ENCODE data around the gene SCN4A.

SCN4A gene

DNA sequence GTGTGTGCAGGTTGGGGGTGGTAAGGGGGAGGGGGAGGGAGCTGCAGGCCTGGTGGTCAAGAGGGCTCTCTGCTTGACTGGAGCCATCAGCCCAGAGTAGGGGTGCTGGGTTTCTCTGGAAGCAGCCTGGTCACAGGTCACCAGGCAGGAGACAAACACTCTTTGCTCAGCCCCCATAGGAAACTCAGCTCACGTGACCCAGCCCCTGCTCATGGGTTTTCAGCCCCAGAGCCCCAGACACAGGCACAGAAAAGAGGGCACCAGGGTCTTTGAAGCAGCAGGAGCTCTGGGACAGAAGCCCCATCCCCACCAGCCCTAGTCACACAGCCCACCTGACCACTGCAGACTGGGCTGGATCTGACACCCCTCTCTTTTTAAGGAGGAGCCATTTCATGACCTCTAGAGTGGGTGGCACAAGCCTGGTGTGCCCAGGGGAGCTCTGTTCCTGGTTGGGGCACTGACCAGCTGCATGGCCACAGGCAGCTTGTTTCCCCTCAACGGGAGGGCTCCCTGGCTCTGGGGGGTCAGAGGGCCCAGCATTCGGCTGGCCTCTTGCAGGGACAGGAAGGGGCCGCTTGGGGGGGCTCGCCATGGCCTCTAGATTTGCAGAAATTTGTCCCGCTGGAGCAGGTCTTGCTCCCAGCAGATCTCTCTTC is 26.8 kb downstream of the SCN4A start:
- no peak for FAIRE-seq
- DNase-seq (ENCODE audit: insufficient read length): peak; percentile 57

DNA sequence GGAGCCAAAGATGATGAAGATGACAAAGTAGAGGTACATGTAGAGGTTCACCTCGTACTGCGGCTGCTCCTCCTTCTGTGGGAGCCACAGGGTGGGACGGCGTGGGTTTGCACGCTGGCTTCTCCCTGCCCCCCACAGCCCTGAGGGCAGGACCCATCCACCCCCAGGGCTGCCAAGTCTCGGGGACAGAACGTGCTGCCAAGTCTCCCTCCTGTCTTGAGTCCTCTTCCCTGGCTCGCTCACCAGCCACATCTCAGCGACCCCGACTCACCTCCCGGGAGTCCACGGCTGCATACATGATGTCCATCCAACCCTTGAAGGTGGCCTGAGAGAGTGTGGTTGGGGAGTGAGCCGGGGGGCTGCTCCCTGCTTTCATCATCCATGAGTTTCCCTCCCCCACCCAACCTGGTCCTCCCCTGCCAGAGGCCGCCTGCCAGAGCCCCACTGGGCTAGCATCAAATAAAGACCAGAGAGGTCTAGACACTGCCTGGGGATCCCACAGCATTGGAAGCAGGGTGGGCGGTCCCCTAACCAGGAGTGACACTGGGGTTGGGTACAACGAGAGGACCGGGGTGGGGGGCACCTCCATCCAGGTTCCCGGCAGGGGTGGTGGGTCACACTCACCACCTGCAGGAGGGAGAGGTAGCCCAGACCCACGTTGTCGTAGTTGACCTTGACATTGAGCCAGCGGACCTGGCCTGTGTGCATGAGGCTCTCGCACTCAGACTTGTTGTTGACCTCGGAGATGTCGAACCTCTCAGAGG is 27.8 kb downstream of the SCN4A start:
- FAIRE-seq: no peak
- no peak for DNase-seq (ENCODE audit: insufficient read length)
- TF ChIP-seq TAF1 (IDR thresholded peaks at IDR 0.05; ENCODE audit: borderline replicate concordance, low read depth, low read length) (no peak), POLR2AphosphoS5 (IDR thresholded peaks at IDR 0.05; ENCODE audit: low read depth, low read length) (no peak), POLR2A (IDR thresholded peaks at IDR 0.05; ENCODE audit: low read depth, low read length) (no peak)

More for the DNA sequence above, 26.8 kb downstream of the SCN4A start:
- TF ChIP-seq POLR2A (IDR thresholded peaks at IDR 0.05; ENCODE audit: low read depth, low read length) (no peak), POLR2AphosphoS5 (IDR thresholded peaks at IDR 0.05; ENCODE audit: low read depth, low read length) (no peak), TAF1 (IDR thresholded peaks at IDR 0.05; ENCODE audit: borderline replicate concordance, low read depth, low read length) (no peak)

DNA sequence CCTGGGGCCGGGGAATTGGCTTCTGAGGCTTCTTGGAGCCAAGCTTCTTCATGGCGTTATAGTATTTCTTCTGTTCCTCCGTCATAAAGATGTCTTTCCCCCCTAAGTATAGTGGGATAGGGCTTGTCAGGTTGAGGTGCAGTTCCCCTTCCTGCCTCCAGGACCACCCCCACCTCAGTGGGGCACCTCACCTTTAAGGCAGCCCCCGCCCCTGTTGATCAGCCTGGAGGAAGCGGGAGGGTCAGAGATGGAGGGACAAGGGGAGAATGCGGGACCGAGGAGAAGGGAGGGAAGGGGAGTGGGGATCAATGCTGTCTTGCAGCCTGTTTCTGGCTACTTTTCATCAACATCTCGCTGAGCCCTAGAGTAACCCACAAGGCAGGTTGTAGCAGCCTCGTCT is 29.0 kb downstream of the SCN4A start:
- FAIRE-seq (no peak), DNase-seq (ENCODE audit: insufficient read length) (no peak)
- TF ChIP-seq TAF1 (IDR thresholded peaks at IDR 0.05; ENCODE audit: borderline replicate concordance, low read depth, low read length) (no peak), POLR2AphosphoS5 (IDR thresholded peaks at IDR 0.05; ENCODE audit: low read depth, low read length) (no peak), POLR2A (IDR thresholded peaks at IDR 0.05; ENCODE audit: low read depth, low read length) (no peak)

DNA sequence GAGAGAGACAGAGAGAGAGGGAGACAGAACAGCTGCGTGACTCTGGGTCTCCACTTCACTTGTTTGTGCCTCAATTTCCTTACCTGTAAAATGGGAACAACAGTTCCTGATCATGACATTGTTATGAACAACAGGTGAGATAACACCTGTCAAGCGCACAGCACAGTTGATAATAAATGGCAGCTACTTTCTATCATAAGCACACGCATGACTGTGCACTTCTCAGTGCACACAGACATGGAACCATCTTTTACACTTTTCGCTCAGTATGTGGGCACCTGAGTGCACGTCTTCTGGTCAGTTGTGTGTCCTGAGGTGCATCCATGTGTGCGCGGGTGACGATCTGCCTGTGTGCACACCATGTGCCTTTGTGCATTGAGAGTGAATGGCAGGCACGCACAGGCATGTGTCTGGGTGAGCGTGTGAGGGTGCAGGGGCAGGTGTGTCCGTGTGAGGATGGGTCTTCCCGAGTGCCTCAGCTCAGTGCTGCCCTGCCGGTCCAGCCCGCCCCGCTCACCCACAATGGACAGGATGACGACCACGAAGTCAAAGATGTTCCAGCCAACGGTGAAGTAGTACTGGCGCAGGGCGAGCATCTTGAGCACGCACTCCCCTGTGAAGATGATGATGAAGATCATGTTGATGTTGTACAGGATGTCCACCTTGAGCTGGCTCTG is 30.3 kb downstream of the SCN4A start:
- FAIRE-seq: no peak
- no peak for TF ChIP-seq TAF1 (IDR thresholded peaks at IDR 0.05; ENCODE audit: borderline replicate concordance, low read depth, low read length)
- TF ChIP-seq POLR2AphosphoS5 (IDR thresholded peaks at IDR 0.05; ENCODE audit: low read depth, low read length): no peak
- TF ChIP-seq POLR2A (IDR thresholded peaks at IDR 0.05; ENCODE audit: low read depth, low read length): no peak

DNA sequence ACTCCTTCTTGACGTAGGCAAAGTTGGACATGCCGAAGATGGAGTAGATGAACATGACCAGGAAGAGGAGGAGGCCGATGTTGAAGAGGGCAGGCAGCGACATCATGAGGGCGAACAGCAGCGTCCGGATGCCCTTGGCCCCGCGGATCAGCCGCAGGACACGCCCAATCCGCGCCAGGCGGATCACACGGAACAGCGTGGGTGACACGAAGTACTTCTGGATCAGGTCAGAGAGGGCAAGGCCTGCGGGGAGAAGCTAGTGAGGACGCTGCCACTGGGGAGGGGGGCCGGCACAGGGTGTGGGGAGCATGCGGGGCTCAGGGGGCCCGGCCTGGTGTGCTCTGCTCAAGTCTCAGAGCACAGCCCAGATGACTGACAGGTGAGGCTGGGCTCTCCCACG is 31.0 kb downstream of the SCN4A start:
- TF ChIP-seq POLR2A (IDR thresholded peaks at IDR 0.05; ENCODE audit: low read depth, low read length) (no peak), TAF1 (IDR thresholded peaks at IDR 0.05; ENCODE audit: borderline replicate concordance, low read depth, low read length) (no peak), POLR2AphosphoS5 (IDR thresholded peaks at IDR 0.05; ENCODE audit: low read depth, low read length) (no peak)
- FAIRE-seq (no peak), DNase-seq (ENCODE audit: insufficient read length) (no peak)

More for the DNA sequence above, 30.3 kb downstream of the SCN4A start:
- DNase-seq (ENCODE audit: insufficient read length): no peak

DNA sequence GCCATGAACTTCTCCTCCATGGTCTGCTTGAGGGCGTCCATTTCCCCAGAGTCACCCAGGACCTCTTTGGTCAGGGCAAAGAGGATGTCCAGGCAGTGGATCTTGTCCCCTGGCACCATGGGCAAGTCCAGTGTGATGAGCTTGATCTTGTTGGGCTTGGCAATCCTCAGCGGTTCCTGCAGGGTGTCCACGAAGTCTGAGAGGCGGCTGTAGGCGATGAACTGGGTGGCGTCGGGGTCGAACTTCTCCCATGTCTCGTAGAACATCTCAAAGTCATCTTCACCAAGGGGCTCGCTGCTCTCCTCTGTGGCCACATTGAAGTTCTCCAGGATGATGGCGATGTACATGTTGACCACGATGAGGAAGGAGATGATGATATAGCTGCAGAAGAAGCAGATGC is 31.6 kb downstream of the SCN4A start:
- no peak for FAIRE-seq
- DNase-seq (ENCODE audit: insufficient read length): no peak
- TF ChIP-seq TAF1 (IDR thresholded peaks at IDR 0.05; ENCODE audit: borderline replicate concordance, low read depth, low read length): no peak
- TF ChIP-seq POLR2AphosphoS5 (IDR thresholded peaks at IDR 0.05; ENCODE audit: low read depth, low read length): no peak
- TF ChIP-seq POLR2A (IDR thresholded peaks at IDR 0.05; ENCODE audit: low read depth, low read length): no peak

DNA sequence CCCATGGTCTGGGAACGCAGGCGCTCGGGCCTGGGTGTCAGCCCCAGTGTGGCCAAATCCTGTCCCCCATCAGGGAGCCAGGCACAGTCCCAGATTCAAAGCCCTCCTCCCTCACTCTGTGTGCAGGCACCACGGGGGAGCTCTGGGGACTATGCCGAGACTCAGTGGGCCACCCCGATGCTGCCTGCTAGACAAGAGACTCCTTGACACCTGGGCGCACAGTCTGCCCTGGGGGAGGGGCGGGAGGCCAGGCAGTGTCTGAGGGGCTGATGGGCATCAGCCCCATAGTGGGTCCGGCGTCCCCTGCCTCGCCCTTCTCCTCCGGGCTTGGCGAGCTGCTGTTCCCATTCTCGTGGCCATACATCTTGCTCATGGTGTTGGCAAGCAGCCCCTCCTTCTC is 32.1 kb downstream of the SCN4A start:
- TF ChIP-seq POLR2AphosphoS5 (IDR thresholded peaks at IDR 0.05; ENCODE audit: low read depth, low read length) (no peak), POLR2A (IDR thresholded peaks at IDR 0.05; ENCODE audit: low read depth, low read length) (no peak), TAF1 (IDR thresholded peaks at IDR 0.05; ENCODE audit: borderline replicate concordance, low read depth, low read length) (no peak)
- DNase-seq (ENCODE audit: insufficient read length) (no peak), FAIRE-seq (no peak)

DNA sequence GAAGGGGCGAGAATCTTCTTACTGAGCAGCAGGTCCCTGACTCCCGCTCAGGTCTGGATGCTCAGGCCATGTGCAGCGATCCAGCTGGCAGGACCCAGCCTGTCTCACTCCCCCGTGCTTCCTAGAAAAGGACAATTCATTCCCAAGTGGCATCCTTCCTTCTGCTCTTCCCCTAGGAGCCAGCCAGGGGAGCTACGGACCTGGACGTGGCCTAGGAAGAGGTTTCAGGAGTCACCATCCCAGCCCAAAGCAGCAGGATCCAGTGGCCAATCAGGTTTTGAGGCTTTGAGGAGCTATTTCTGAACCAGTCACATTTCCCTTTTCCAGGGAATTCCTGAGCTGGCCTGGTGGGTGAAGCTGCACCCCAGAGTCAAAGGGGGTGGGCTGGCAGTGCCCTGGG is 32.8 kb downstream of the SCN4A start:
- DNase-seq (ENCODE audit: insufficient read length) (no peak), FAIRE-seq (no peak)
- TF ChIP-seq POLR2AphosphoS5 (IDR thresholded peaks at IDR 0.05; ENCODE audit: low read depth, low read length) (no peak), TAF1 (IDR thresholded peaks at IDR 0.05; ENCODE audit: borderline replicate concordance, low read depth, low read length) (no peak), POLR2A (IDR thresholded peaks at IDR 0.05; ENCODE audit: low read depth, low read length) (no peak)

DNA sequence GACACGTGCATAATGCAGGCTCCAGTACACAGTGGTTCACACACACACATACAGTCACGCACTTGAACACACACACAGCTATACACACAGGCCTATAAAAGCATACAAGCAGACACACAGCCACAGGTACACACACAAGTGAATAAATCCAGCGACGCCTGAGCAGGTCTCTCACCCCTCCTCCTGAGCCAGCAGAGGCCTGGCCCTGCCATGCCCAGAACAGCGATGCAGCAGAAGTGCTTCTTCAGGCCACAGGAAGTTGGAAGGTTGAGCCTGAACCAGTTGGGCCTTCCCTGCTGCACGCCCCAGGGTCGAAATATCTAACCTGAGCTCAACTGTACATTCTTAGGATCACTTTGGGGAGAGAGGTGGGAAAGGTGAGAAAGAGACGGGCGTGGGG is 33.3 kb downstream of the SCN4A start:
- TF ChIP-seq TAF1 (IDR thresholded peaks at IDR 0.05; ENCODE audit: borderline replicate concordance, low read depth, low read length): no peak
- no peak for TF ChIP-seq POLR2A (IDR thresholded peaks at IDR 0.05; ENCODE audit: low read depth, low read length)
- DNase-seq (ENCODE audit: insufficient read length) (no peak), FAIRE-seq (no peak)

DNA sequence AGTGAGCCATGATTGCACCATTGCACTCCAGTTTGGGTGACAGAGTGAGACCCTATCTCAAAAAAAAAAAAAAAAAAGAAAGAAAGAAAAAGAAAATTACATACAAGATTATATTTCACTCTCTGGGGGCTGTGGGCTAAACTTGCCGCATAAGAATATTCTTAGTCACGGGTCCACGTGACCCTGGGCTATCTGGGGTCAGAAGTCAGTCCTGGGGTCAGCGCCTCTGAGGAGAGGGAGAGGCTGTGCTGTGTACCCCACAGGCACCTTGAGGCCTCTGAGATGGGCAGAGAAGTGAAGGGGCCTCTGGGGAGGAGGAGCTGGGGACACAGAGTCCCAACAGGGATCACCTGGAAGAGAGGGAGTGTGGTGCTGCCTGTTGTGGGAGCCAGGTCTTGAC is 34.8 kb downstream of the SCN4A start:
- TF ChIP-seq POLR2AphosphoS5 (IDR thresholded peaks at IDR 0.05; ENCODE audit: low read depth, low read length) (no peak), POLR2A (IDR thresholded peaks at IDR 0.05; ENCODE audit: low read depth, low read length) (no peak), TAF1 (IDR thresholded peaks at IDR 0.05; ENCODE audit: borderline replicate concordance, low read depth, low read length) (no peak)
- DNase-seq (ENCODE audit: insufficient read length): no peak
- FAIRE-seq: no peak

DNA sequence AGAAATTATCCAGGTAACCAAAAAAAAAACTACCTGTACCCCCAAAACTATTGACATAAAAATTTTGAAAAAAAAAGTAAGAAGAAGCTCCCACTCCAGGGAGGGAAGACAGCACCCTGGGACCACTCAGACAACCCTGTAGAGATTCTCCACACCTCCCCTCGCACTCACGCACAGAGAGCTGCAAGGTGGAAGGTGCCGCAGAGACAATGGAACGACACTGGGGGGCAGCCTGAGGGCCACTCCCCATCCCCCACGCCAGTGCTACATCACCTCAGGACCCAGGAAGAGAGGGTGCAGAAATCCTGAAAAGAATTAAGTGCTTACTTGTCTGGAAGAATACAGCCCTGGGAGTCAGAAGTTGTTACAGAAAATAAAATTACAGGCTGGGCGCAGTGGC is 35.4 kb downstream of the SCN4A start:
- DNase-seq (ENCODE audit: insufficient read length) (no peak), FAIRE-seq (no peak)
- TF ChIP-seq POLR2AphosphoS5 (IDR thresholded peaks at IDR 0.05; ENCODE audit: low read depth, low read length) (no peak), POLR2A (IDR thresholded peaks at IDR 0.05; ENCODE audit: low read depth, low read length) (no peak), TAF1 (IDR thresholded peaks at IDR 0.05; ENCODE audit: borderline replicate concordance, low read depth, low read length) (no peak)
